Muscle layer of colon (tissue), 2 donors: ENCODE data around the gene RTP4.

Source experiments
- H3K27ac ChIP-seq: one replicate; pipeline ENCODE4 v1.7.0; 2013; ENCODE audit warnings: low read depth, mild to moderate bottlenecking, low read length, moderate library complexity
- H3K27me3 ChIP-seq, 2 donors: one replicate each; pipeline ENCODE4 v1.7.0; 2013; ENCODE audit warnings: low read length in 2 of 2, mild to moderate bottlenecking in 2 of 2; ENCODE audit not compliant: insufficient read depth in 2 of 2, control insufficient read depth in 1 of 2
- H3K36me3 ChIP-seq: one replicate; pipeline ENCODE4 v1.7.0; 2013; ENCODE audit warnings: mild to moderate bottlenecking, low read length; ENCODE audit not compliant: insufficient read depth
- H3K4me1 ChIP-seq: one replicate; pipeline ENCODE4 v1.7.0; 2013; ENCODE audit warnings: mild to moderate bottlenecking, low read length; ENCODE audit not compliant: insufficient read depth
- H3K4me3 ChIP-seq, 2 donors: one replicate each; pipeline ENCODE4 v1.7.0; 2013; ENCODE audit warnings: low read length in 2 of 2, low read depth in 1 of 2, mild to moderate bottlenecking in 1 of 2, moderate library complexity in 1 of 2
- H3K9ac ChIP-seq: one replicate; pipeline ENCODE4 v1.7.0; 2013; ENCODE audit warnings: low read length
- H3K9me3 ChIP-seq: one replicate; pipeline ENCODE4 v1.7.0; 2013; ENCODE audit warnings: mild to moderate bottlenecking, low read length
- donor health status: abdominal sarcoma.
- donor health status: Adenocarcinoma of cecum.

Gene RTP4

GRCh38 chr3:187375581-187375980 lies 7.4 kb downstream of the RTP4 start:
- no peaks in the 10 kb centered on the region for H3K9me3 ChIP-seq
- H3K4me1 ChIP-seq = no peaks in the 10 kb centered on the region
- peaks cover 9% of the 10 kb centered on the region for H3K36me3 ChIP-seq
- H3K27ac ChIP-seq = no peak overlapping the region
- no peak overlapping the region for H3K4me3 ChIP-seq
- no peaks in the 10 kb centered on the region for H3K27me3 ChIP-seq
- no peak overlapping the region for H3K9ac ChIP-seq

GRCh38 chr3:187377842-187378241 lies 9.7 kb downstream of the RTP4 start:
- Histone ChIP-seq H3K4me1 (no peaks in the 10 kb centered on the region), H3K36me3 (no peaks in the 10 kb centered on the region), H3K27me3 (no peaks in the 10 kb centered on the region), H3K9ac (no peak overlapping the region), H3K9me3 (no peaks in the 10 kb centered on the region), H3K27ac (no peak overlapping the region), H3K4me3 (no peak overlapping the region)

- no peaks in the 10 kb centered on the region for H3K36me3 ChIP-seq
- no peak overlapping the region for H3K4me3 ChIP-seq
- no peaks in the 10 kb centered on the region for H3K27me3 ChIP-seq
- H3K9ac ChIP-seq = no peak overlapping the region
- no peak overlapping the region for H3K27ac ChIP-seq
- H3K4me1 ChIP-seq = no peaks in the 10 kb centered on the region
- H3K9me3 ChIP-seq = no peaks in the 10 kb centered on the region
These were observed 14.5 kb downstream of the RTP4 start for GRCh38 chr3:187382609-187383151.

- H3K9me3 ChIP-seq = no peaks in the 10 kb centered on the region
These were observed 15.1 kb downstream of the RTP4 start for GRCh38 chr3:187383246-187383645.

GRCh38 chr3:187385296-187385695 lies 17.1 kb downstream of the RTP4 start:
- Histone ChIP-seq H3K9me3 (no peaks in the 10 kb centered on the region), H3K4me1 (no peaks in the 10 kb centered on the region), H3K9ac (no peak overlapping the region), H3K36me3 (no peaks in the 10 kb centered on the region), H3K4me3 (no peak overlapping the region), H3K27ac (no peak overlapping the region), H3K27me3 (no peaks in the 10 kb centered on the region)

More at GRCh38 chr3:187383246-187383645, 15.1 kb downstream of the RTP4 start:
- H3K9ac ChIP-seq = no peak overlapping the region
- H3K27me3 ChIP-seq = no peaks in the 10 kb centered on the region
- no peaks in the 10 kb centered on the region for H3K4me1 ChIP-seq
- no peak overlapping the region for H3K27ac ChIP-seq
- no peaks in the 10 kb centered on the region for H3K36me3 ChIP-seq
- no peak overlapping the region for H3K4me3 ChIP-seq

GRCh38 chr3:187396661-187397060 lies 28.5 kb downstream of the RTP4 start:
- Histone ChIP-seq H3K4me3 (no peak overlapping the region), H3K9me3 (no peaks in the 10 kb centered on the region), H3K9ac (no peak overlapping the region), H3K36me3 (no peaks in the 10 kb centered on the region), H3K27me3 (no peaks in the 10 kb centered on the region), H3K4me1 (no peaks in the 10 kb centered on the region), H3K27ac (no peak overlapping the region)

GRCh38 chr3:187398955-187399354 lies 30.8 kb downstream of the RTP4 start:
- H3K4me1 ChIP-seq = peaks cover 7% of the 10 kb centered on the region
- H3K9me3 ChIP-seq = no peaks in the 10 kb centered on the region
- H3K4me3 ChIP-seq = no peak overlapping the region
- H3K36me3 ChIP-seq = no peaks in the 10 kb centered on the region
- H3K27me3 ChIP-seq = no peaks in the 10 kb centered on the region
- H3K27ac ChIP-seq = no peak overlapping the region
- no peak overlapping the region for H3K9ac ChIP-seq

GRCh38 chr3:187400756-187401155 lies 32.6 kb downstream of the RTP4 start:
- H3K9me3 ChIP-seq = no peaks in the 10 kb centered on the region
- no peak overlapping the region for H3K4me3 ChIP-seq
- no peak overlapping the region for H3K9ac ChIP-seq
- peaks cover 17% of the 10 kb centered on the region for H3K4me1 ChIP-seq
- H3K27me3 ChIP-seq = no peaks in the 10 kb centered on the region
- no peak overlapping the region for H3K27ac ChIP-seq
- H3K36me3 ChIP-seq = no peaks in the 10 kb centered on the region

- Histone ChIP-seq H3K4me1 (peaks cover 17% of the 10 kb centered on the region), H3K36me3 (no peaks in the 10 kb centered on the region), H3K4me3 (no peak overlapping the region), H3K27me3 (no peaks in the 10 kb centered on the region), H3K9ac (no peak overlapping the region), H3K27ac (no peak overlapping the region), H3K9me3 (no peaks in the 10 kb centered on the region)
These were observed 33.7 kb downstream of the RTP4 start for GRCh38 chr3:187401856-187402255.

- Histone ChIP-seq H3K27ac (no peak overlapping the region), H3K36me3 (no peaks in the 10 kb centered on the region), H3K4me3 (no peak overlapping the region)
These were observed 35.6 kb downstream of the RTP4 start for GRCh38 chr3:187403768-187404288.

GRCh38 chr3:187406927-187407326 lies 38.7 kb downstream of the RTP4 start:
- Histone ChIP-seq H3K9ac (no peak overlapping the region), H3K27ac (no peak overlapping the region), H3K36me3 (no peaks in the 10 kb centered on the region), H3K27me3 (no peaks in the 10 kb centered on the region), H3K9me3 (no peaks in the 10 kb centered on the region), H3K4me3 (no peak overlapping the region), H3K4me1 (peaks cover 22% of the 10 kb centered on the region)

More at GRCh38 chr3:187403768-187404288, 35.6 kb downstream of the RTP4 start:
- Histone ChIP-seq H3K4me1 (peaks cover 17% of the 10 kb centered on the region), H3K9ac (no peak overlapping the region), H3K9me3 (no peaks in the 10 kb centered on the region), H3K27me3 (no peaks in the 10 kb centered on the region)
